ENCODE results near the gene KIF26B.

Gene KIF26B

GRCh38 chr1:245277276-245277675 lies 122.5 kb downstream of the KIF26B start:
- peaks cover 49% of the 10 kb centered on the region for H3K27me3 Mint-ChIP-seq
- H3K9me3 Mint-ChIP-seq, result no peaks in the 10 kb centered on the region
- no peak overlapping the region for H3K4me3 Mint-ChIP-seq
- peaks cover 5% of the 10 kb centered on the region for H3K4me1 Mint-ChIP-seq
- ATAC-seq, result no peak
- H3K27ac Mint-ChIP-seq, result no peak overlapping the region
- H3K36me3 Mint-ChIP-seq, result no peaks in the 10 kb centered on the region

- Mint-ChIP-seq H3K4me1 (no peaks in the 10 kb centered on the region), H3K4me3 (no peak overlapping the region), H3K9me3 (peaks cover 7% of the 10 kb centered on the region), H3K27ac (no peak overlapping the region), H3K27me3 (peaks cover 49% of the 10 kb centered on the region), H3K36me3 (no peaks in the 10 kb centered on the region)
- no peak for ATAC-seq
Measured at GRCh38 chr1:245278846-245279245, 124.1 kb downstream of the KIF26B start.

- Mint-ChIP-seq H3K9me3 (peaks cover 7% of the 10 kb centered on the region), H3K4me3 (no peak overlapping the region), H3K4me1 (no peaks in the 10 kb centered on the region), H3K27me3 (peaks cover 49% of the 10 kb centered on the region), H3K36me3 (no peaks in the 10 kb centered on the region), H3K27ac (no peak overlapping the region)
- ATAC-seq, result no peak
Measured at GRCh38 chr1:245279346-245279745, 124.6 kb downstream of the KIF26B start.

GRCh38 chr1:245283001-245283400 lies 128.2 kb downstream of the KIF26B start:
- Mint-ChIP-seq H3K27ac (no peak overlapping the region), H3K4me1 (no peaks in the 10 kb centered on the region), H3K9me3 (peaks cover 7% of the 10 kb centered on the region), H3K4me3 (no peak overlapping the region), H3K27me3 (peaks cover 26% of the 10 kb centered on the region), H3K36me3 (no peaks in the 10 kb centered on the region)
- ATAC-seq, result no peak

- peaks cover 9% of the 10 kb centered on the region for H3K27me3 Mint-ChIP-seq
Measured at GRCh38 chr1:245285168-245285567, 130.4 kb downstream of the KIF26B start.

GRCh38 chr1:245288796-245289195 lies 134.0 kb downstream of the KIF26B start:
- Mint-ChIP-seq H3K4me1 (no peaks in the 10 kb centered on the region), H3K27me3 (peaks cover 33% of the 10 kb centered on the region), H3K4me3 (no peak overlapping the region), H3K9me3 (no peaks in the 10 kb centered on the region), H3K36me3 (no peaks in the 10 kb centered on the region), H3K27ac (no peak overlapping the region)
- ATAC-seq, result no peak

More at GRCh38 chr1:245285168-245285567, 130.4 kb downstream of the KIF26B start:
- Mint-ChIP-seq H3K4me3 (no peak overlapping the region), H3K4me1 (no peaks in the 10 kb centered on the region), H3K9me3 (peaks cover 7% of the 10 kb centered on the region), H3K27ac (no peak overlapping the region), H3K36me3 (no peaks in the 10 kb centered on the region)
- no peak for ATAC-seq

GRCh38 chr1:245290836-245291235 lies 136.1 kb downstream of the KIF26B start:
- no peaks in the 10 kb centered on the region for H3K36me3 Mint-ChIP-seq
- H3K4me3 Mint-ChIP-seq, result no peak overlapping the region
- ATAC-seq, result peak; percentile 24
- no peaks in the 10 kb centered on the region for H3K9me3 Mint-ChIP-seq
- H3K4me1 Mint-ChIP-seq, result no peaks in the 10 kb centered on the region
- no peak overlapping the region for H3K27ac Mint-ChIP-seq
- peaks cover 41% of the 10 kb centered on the region for H3K27me3 Mint-ChIP-seq

GRCh38 chr1:245291351-245291750 lies 136.6 kb downstream of the KIF26B start:
- H3K27me3 Mint-ChIP-seq, result peaks cover 41% of the 10 kb centered on the region
- H3K4me1 Mint-ChIP-seq, result no peaks in the 10 kb centered on the region
- H3K9me3 Mint-ChIP-seq, result no peaks in the 10 kb centered on the region
- H3K4me3 Mint-ChIP-seq, result no peak overlapping the region
- no peaks in the 10 kb centered on the region for H3K36me3 Mint-ChIP-seq
- H3K27ac Mint-ChIP-seq, result no peak overlapping the region
- no peak for ATAC-seq

GRCh38 chr1:245292141-245292540 lies 137.4 kb downstream of the KIF26B start:
- no peak for ATAC-seq
- H3K27ac Mint-ChIP-seq, result no peak overlapping the region
- no peaks in the 10 kb centered on the region for H3K9me3 Mint-ChIP-seq
- peaks cover 41% of the 10 kb centered on the region for H3K27me3 Mint-ChIP-seq
- no peak overlapping the region for H3K4me3 Mint-ChIP-seq
- no peaks in the 10 kb centered on the region for H3K4me1 Mint-ChIP-seq
- H3K36me3 Mint-ChIP-seq, result no peaks in the 10 kb centered on the region

GRCh38 chr1:245292553-245292952 lies 137.8 kb downstream of the KIF26B start:
- Mint-ChIP-seq H3K4me1 (no peaks in the 10 kb centered on the region), H3K27ac (no peak overlapping the region), H3K36me3 (no peaks in the 10 kb centered on the region), H3K27me3 (peaks cover 41% of the 10 kb centered on the region), H3K4me3 (no peak overlapping the region), H3K9me3 (no peaks in the 10 kb centered on the region)
- ATAC-seq, result no peak

GRCh38 chr1:245294020-245294419 lies 139.2 kb downstream of the KIF26B start:
- no peak overlapping the region for H3K27ac Mint-ChIP-seq
- no peaks in the 10 kb centered on the region for H3K36me3 Mint-ChIP-seq
- no peaks in the 10 kb centered on the region for H3K4me1 Mint-ChIP-seq
- no peaks in the 10 kb centered on the region for H3K9me3 Mint-ChIP-seq
- no peak for ATAC-seq
- no peak overlapping the region for H3K4me3 Mint-ChIP-seq
- peaks cover 32% of the 10 kb centered on the region for H3K27me3 Mint-ChIP-seq

- H3K4me3 Mint-ChIP-seq, result no peak overlapping the region
- H3K27me3 Mint-ChIP-seq, result peaks cover 8% of the 10 kb centered on the region
- no peak overlapping the region for H3K27ac Mint-ChIP-seq
- no peaks in the 10 kb centered on the region for H3K4me1 Mint-ChIP-seq
- no peak for ATAC-seq
- H3K9me3 Mint-ChIP-seq, result no peaks in the 10 kb centered on the region
- H3K36me3 Mint-ChIP-seq, result no peaks in the 10 kb centered on the region
Measured at GRCh38 chr1:245298781-245299180, 144.0 kb downstream of the KIF26B start.

- H3K36me3 Mint-ChIP-seq, result no peaks in the 10 kb centered on the region
- no peak overlapping the region for H3K27ac Mint-ChIP-seq
- no peak overlapping the region for H3K4me3 Mint-ChIP-seq
- ATAC-seq, result no peak
- no peaks in the 10 kb centered on the region for H3K9me3 Mint-ChIP-seq
- H3K27me3 Mint-ChIP-seq, result peaks cover 8% of the 10 kb centered on the region
- no peaks in the 10 kb centered on the region for H3K4me1 Mint-ChIP-seq
Measured at GRCh38 chr1:245301162-245301580, 146.4 kb downstream of the KIF26B start.

GRCh38 chr1:245301921-245302320 lies 147.1 kb downstream of the KIF26B start:
- Mint-ChIP-seq H3K27me3 (peaks cover 8% of the 10 kb centered on the region), H3K27ac (no peak overlapping the region), H3K4me3 (no peak overlapping the region), H3K4me1 (no peaks in the 10 kb centered on the region), H3K9me3 (no peaks in the 10 kb centered on the region), H3K36me3 (no peaks in the 10 kb centered on the region)
- ATAC-seq, result no peak

GRCh38 chr1:245304698-245305097 lies 149.9 kb downstream of the KIF26B start:
- no peaks in the 10 kb centered on the region for H3K4me1 Mint-ChIP-seq
- H3K4me3 Mint-ChIP-seq, result no peak overlapping the region
- H3K36me3 Mint-ChIP-seq, result no peaks in the 10 kb centered on the region
- no peaks in the 10 kb centered on the region for H3K9me3 Mint-ChIP-seq
- no peak overlapping the region for H3K27ac Mint-ChIP-seq
- peaks cover 8% of the 10 kb centered on the region for H3K27me3 Mint-ChIP-seq
- ATAC-seq, result no peak

- H3K4me3 Mint-ChIP-seq, result no peak overlapping the region
- no peaks in the 10 kb centered on the region for H3K36me3 Mint-ChIP-seq
- H3K9me3 Mint-ChIP-seq, result no peaks in the 10 kb centered on the region
- peaks cover 8% of the 10 kb centered on the region for H3K27me3 Mint-ChIP-seq
- ATAC-seq, result no peak
- peaks cover 8% of the 10 kb centered on the region for H3K4me1 Mint-ChIP-seq
- no peak overlapping the region for H3K27ac Mint-ChIP-seq
Measured at GRCh38 chr1:245306020-245306419, 151.2 kb downstream of the KIF26B start.

All from stimulated activated memory B cell treated with anti-CD40 and anti-IgM and Interleukin-4, amounts not matched to agents 10 μg/mL and 1 μg/mL and 100 μg/mL, for 72 hours (primary cell).